Subcutaneous abdominal adipose tissue (tissue), 5 donors: ENCODE data around the gene NPM3.

ENCODE experiments used
- H3K27ac ChIP-seq: one replicate; pipeline ENCODE4 v1.7.0; 2013; ENCODE audit warnings: low read depth, mild to moderate bottlenecking, inconsistent platforms, low read length, moderate library complexity
- H3K27me3 ChIP-seq, 5 donors: one replicate each; pipeline ENCODE4 v1.7.0; 2013; ENCODE audit warnings: low read length in 5 of 5, inconsistent platforms in 1 of 5; ENCODE audit not compliant: control insufficient read depth in 5 of 5, insufficient read depth in 4 of 5
- H3K36me3 ChIP-seq, 5 donors: one replicate each; pipeline ENCODE4 v1.7.0; 2013; ENCODE audit warnings: low read length in 5 of 5; ENCODE audit not compliant: control insufficient read depth in 5 of 5, insufficient read depth in 5 of 5
- H3K4me1 ChIP-seq, 5 donors: one replicate each; pipeline ENCODE4 v1.7.0; 2013; ENCODE audit warnings: low read length in 5 of 5, mild to moderate bottlenecking in 3 of 5, moderate library complexity in 1 of 5; ENCODE audit not compliant: control insufficient read depth in 5 of 5, insufficient read depth in 5 of 5
- H3K4me3 ChIP-seq, 5 donors: one replicate each; pipeline ENCODE4 v1.7.0; 2013; ENCODE audit warnings: low read length in 5 of 5, low read depth in 1 of 5
- H3K9ac ChIP-seq, 5 donors: one replicate each; pipeline ENCODE4 v1.7.0; 2013; ENCODE audit warnings: low read length in 5 of 5, mild to moderate bottlenecking in 4 of 5, moderate library complexity in 3 of 5
- H3K9me3 ChIP-seq, 5 donors: one replicate each; pipeline ENCODE4 v1.7.0; 2013; ENCODE audit warnings: low read length in 5 of 5; ENCODE audit not compliant: control insufficient read depth in 5 of 5
- donor health status: healthy.
- donor health status: healthy.
- donor health status: healthy.
- donor health status: healthy.
- donor health status: healthy.

NPM3 gene

DNA sequence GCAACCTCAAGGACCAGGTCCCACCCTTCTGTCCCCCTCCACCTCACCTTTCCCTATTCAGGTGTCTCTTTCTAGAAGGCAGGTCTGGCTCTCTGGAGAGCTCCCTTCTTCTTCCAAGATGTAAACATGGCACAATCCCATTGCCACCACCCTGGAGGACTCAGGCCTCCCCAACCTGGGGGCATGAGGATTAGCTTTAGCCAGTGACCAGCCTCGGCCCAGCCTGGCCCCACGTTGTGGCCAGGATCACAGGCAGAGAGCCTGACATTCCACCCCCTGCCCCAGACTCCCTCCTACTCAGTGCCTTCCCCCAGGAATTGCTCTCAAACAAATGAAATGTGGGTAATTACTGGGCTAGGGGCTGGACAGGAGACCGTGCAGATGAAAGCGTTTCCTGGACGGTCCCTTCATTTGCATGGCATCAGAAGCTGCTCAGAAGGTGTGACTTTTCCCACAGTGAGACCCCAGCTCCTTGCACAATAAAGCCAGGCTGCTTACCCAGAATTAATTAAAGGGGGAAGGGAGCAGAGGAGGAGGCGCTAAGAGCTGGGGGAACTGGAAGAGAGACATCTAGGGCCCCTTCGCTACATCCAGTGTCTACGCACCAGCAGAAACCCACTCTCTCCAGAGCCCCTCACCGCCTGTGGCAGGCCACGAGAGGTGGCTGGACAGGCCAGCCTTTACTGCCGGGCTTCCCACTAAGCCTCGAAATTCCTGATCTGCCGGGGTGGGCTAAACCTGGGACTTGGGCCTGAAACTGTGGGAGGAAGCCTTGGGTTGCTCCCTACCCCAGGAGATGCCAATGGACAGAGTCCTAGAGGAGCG lies 15.1 kb downstream of the NPM3 start:
- no peak overlapping the region for H3K9ac ChIP-seq
- no peak overlapping the region for H3K4me3 ChIP-seq
- H3K36me3 ChIP-seq, result peaks cover 0 to 16% (median 13%) of the 10 kb centered on the region in 5 donors
- H3K9me3 ChIP-seq, result no peaks in the 10 kb centered on the region
- no peaks in the 10 kb centered on the region for H3K4me1 ChIP-seq
- peaks cover 0 to 44% (median 16%) of the 10 kb centered on the region in 5 donors for H3K27me3 ChIP-seq
- H3K27ac ChIP-seq, result no peak overlapping the region

DNA sequence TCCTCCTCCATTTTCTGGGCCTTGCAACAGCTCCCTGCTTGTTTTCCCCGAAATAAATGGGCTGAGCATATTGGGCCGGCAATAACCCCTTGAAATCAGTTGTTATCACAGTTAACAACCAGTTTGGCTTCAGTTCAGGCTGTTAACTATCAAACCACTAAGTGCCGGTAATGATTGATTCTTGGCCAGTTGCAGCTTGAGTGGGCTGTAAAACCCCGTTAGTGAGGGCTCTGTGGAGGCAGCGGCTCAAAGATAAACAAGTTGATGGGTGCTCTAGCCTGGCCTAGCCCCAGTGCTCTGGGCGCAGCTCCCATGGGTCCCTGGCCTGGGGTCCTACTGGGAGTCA lies 15.7 kb downstream of the NPM3 start:
- H3K36me3 ChIP-seq, result peaks cover 0 to 18% (median 10%) of the 10 kb centered on the region in 5 donors
- H3K4me3 ChIP-seq, result no peak overlapping the region
- peaks cover 0 to 38% (median 10%) of the 10 kb centered on the region in 5 donors for H3K27me3 ChIP-seq
- no peaks in the 10 kb centered on the region for H3K9me3 ChIP-seq
- no peak overlapping the region for H3K27ac ChIP-seq
- H3K4me1 ChIP-seq, result no peaks in the 10 kb centered on the region
- H3K9ac ChIP-seq, result no peak overlapping the region

DNA sequence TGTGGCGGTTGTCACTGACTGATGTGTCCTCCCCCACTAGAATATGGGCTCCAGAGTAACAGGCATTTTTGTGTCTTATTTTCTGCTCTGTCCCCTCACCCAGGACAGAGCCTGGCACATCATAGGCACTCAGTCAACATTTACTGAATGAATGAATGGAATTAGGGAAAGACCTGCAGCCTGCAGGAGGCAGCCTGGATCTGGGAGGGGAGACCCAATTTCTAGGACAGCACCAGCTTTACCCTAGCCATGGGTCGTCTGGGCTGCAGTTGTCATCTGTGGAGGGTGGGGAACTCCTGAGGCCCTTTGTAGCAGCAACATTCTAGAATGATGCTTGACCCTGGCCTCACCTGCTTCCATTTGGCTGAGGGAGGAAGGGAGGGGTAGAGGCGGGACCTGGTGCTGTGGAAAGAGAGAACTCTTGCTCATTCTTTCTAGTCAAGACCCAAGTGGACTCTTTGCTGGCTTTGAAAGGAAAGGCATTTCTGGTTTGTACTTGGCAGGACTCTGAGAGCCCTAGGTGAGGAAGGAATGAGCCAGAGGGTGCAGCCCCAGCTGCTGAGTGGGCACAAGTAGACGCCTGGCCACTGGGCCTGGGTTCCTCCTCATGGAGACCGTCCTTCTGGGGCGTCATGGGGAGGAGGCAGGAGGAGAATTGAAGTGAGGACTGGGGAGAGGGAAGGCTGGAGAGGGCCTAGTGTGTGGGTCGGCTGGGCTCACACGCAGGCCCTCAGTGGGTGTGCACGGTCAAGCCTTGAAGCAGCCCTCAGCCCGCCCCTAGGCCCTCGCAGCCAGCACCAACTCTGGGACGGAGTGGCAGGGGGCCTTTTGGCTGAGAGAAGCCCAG lies 16.3 kb downstream of the NPM3 start:
- no peaks in the 10 kb centered on the region for H3K4me1 ChIP-seq
- no peak overlapping the region for H3K9ac ChIP-seq
- no peak overlapping the region for H3K27ac ChIP-seq
- no peaks in the 10 kb centered on the region for H3K9me3 ChIP-seq
- H3K27me3 ChIP-seq, result peaks cover 0 to 32% (median 5%) of the 10 kb centered on the region in 5 donors
- H3K36me3 ChIP-seq, result peaks cover 0 to 18% (median 10%) of the 10 kb centered on the region in 5 donors
- H3K4me3 ChIP-seq, result no peak overlapping the region

DNA sequence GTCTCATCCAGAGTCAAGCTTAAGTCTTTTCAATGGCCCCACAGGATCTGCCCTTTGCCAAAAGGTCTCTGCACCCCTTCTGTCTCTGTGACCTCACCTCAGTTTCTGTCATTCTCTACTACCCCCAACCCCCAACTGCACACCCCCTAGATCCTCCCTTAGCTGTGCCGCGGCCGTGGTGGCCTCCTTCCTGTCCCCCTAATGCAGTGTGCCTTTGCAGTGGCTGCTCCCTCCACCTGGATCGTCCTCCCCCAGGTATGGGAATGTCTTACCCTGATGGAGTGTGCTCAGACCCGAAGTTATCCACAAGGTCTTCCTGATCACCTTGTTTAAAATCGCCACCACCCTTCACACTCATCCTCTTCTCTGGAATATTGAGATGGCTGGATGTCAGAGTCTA lies 16.9 kb downstream of the NPM3 start:
- Histone ChIP-seq H3K36me3 (peaks cover 0 to 15% (median 8%) of the 10 kb centered on the region in 5 donors), H3K4me1 (no peaks in the 10 kb centered on the region), H3K9me3 (no peaks in the 10 kb centered on the region), H3K27ac (no peak overlapping the region), H3K4me3 (no peak overlapping the region), H3K9ac (no peak overlapping the region), H3K27me3 (peaks cover 0 to 29% (median 2%) of the 10 kb centered on the region in 5 donors)

DNA sequence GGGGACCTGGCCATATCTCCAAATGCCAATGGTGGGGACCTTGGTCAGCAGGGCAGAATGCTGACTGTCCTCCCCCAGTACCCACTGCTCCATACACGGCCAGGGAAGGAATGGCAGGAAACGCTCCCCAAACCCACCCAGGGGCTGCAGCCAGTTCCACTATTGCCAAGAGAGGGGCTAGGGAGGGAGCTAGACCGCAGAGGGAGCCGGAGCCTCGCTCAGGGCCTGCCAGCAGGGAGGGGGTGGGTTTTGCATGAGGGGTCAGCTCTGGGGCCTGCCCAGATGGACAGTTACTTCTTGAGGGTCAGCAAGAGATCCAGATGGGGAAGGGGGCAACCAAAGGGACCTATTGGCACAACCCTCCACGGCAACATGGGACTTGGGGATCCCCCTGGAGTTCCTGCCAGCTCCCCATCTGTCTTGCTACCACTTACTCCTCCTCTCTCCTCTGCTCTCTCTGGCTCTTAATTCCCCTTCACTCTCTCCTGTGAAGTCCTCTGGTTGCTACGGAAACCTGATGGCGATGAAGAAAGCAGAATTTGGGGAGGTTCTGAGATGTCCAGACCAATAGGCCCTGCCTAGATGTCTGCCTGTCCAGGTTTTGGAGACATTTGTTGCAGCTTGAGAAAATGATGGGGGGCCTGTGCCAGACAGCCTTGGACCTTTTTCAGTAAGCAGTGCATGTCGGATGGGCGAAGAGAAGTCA lies 20.0 kb downstream of the NPM3 start:
- H3K27ac ChIP-seq, result no peak overlapping the region
- H3K4me3 ChIP-seq, result no peak overlapping the region
- peaks cover 0 to 9% (median 0%) of the 10 kb centered on the region in 5 donors for H3K36me3 ChIP-seq
- peaks cover 0 to 11% (median 0%) of the 10 kb centered on the region in 5 donors for H3K27me3 ChIP-seq
- H3K9me3 ChIP-seq, result no peaks in the 10 kb centered on the region
- H3K4me1 ChIP-seq, result peaks cover 0 to 8% (median 4%) of the 10 kb centered on the region in 5 donors
- H3K9ac ChIP-seq, result no peak overlapping the region

DNA sequence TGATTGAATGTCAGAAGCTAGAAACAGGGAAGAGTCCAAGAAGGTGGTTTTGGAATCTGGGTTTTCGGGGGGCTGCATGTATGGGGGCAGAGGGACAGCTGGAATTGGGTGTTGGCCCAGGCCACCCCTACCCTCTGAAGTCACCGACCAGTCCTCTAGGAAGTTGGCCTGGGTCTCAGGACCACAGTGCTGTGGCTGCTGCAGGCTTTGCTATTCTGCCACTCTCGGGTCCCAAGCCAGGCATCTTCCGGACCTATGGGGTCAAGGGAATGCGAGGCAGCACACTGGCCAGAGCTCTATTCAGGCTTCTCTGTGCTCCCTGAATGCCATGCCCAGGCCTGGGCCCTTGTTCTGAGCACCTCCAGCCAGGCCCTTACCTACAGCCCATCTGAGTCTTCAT lies 20.5 kb downstream of the NPM3 start:
- no peak overlapping the region for H3K4me3 ChIP-seq
- no peak overlapping the region for H3K9ac ChIP-seq
- H3K4me1 ChIP-seq, result peaks cover 0 to 8% (median 4%) of the 10 kb centered on the region in 5 donors
- H3K27me3 ChIP-seq, result peaks cover 0 to 6% (median 0%) of the 10 kb centered on the region in 5 donors
- no peak overlapping the region for H3K27ac ChIP-seq
- no peaks in the 10 kb centered on the region for H3K9me3 ChIP-seq
- peaks cover 0 to 9% (median 0%) of the 10 kb centered on the region in 5 donors for H3K36me3 ChIP-seq

DNA sequence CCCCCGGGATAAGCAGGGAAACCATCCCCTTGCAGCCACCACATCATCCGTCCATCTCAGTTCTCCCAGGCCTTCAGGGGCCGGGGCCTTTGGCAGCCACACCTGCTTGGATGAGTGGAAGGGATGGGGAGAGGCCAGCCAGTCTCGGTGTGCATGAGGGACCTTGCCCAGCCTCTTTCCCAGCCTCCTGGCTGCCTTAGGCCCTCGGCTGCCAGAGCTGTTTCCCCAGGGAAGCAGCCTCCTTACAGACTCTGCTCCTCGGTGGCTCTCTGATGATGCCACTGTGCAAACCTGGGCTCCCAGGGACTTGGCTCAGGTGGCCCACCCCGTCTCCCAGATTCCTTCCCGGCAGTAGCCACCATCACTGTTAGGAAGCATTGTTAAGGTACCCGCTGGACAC lies 22.0 kb downstream of the NPM3 start:
- H3K9me3 ChIP-seq, result no peaks in the 10 kb centered on the region
- peaks cover 0 to 8% (median 4%) of the 10 kb centered on the region in 5 donors for H3K4me1 ChIP-seq
- peaks cover 0 to 4% (median 0%) of the 10 kb centered on the region in 5 donors for H3K27me3 ChIP-seq
- no peak overlapping the region for H3K9ac ChIP-seq
- H3K36me3 ChIP-seq, result peaks cover 0 to 9% (median 0%) of the 10 kb centered on the region in 5 donors
- no peak overlapping the region for H3K27ac ChIP-seq
- H3K4me3 ChIP-seq, result no peak overlapping the region

DNA sequence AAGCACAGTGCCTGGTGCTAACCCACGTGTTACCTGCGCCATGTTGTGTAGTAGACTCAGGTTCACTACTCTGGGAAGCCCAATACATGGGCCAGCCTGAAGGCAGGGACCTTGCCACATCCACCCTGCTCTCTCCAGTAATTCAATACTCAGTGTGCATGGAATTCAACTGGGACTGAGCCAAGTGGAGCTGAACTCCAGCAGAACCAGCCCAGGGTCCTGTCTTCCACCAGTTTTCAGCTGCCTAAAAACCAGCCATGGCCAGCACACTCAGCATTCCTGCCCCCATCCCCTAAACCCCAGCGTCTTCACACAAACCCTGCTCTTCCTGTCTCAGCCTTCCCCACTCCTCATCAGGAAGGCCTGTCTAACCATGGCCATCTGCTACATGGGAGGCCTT lies 22.7 kb downstream of the NPM3 start:
- H3K9ac ChIP-seq, result no peak overlapping the region
- no peak overlapping the region for H3K4me3 ChIP-seq
- H3K4me1 ChIP-seq, result peaks cover 0 to 8% (median 4%) of the 10 kb centered on the region in 5 donors
- H3K27me3 ChIP-seq, result peaks cover 0 to 4% (median 0%) of the 10 kb centered on the region in 5 donors
- H3K9me3 ChIP-seq, result no peaks in the 10 kb centered on the region
- H3K36me3 ChIP-seq, result peaks cover 0 to 9% (median 0%) of the 10 kb centered on the region in 5 donors
- H3K27ac ChIP-seq, result no peak overlapping the region

DNA sequence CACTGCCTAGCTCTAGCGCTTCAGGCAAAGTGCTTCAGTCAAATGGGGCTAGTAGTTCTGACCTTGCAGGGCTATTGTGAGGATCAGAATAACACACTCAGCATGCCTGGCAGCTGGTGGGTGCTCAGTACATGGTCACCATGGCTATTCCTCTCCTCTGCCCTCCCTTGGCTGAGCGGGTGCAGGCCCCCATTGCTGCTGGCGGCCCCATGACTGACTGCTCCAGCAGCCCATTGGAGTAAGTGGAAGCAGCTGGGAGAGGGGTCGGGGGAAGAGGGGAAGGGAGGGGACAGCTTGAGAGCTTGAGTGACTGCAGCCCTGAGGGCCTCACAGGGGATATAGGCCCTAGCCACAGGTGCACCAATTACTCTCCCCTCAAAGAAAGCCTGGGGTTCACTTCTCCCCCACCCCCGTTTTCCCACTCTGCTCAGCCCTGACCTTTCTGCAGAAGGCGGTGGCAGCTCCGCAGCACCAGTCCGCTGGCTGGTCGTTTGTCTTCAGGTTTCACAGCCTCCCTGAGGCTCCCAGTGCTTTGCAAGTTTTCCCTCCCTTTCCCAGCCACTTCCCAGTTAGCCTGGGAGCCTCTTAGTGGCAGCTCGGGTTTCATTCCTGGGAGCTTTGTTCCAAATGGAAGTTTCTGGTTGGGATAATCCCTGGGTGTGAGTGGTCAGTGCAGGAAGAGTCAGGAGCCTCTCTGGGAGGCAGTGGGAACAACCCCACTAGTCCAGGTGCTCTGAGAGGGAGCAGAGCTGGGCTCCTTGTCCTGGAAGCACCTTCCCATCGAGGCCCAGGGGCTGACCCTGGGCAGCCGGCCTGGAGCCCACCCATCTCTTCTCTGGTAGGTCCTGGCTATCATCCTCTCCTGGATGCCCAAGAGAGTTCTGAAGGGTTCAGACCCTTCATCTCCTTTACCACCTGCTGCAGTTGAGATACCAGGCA lies 23.7 kb downstream of the NPM3 start:
- Histone ChIP-seq H3K9ac (no peak overlapping the region), H3K27me3 (no peaks in the 10 kb centered on the region), H3K4me3 (no peak overlapping the region), H3K27ac (no peak overlapping the region), H3K4me1 (peaks cover 0 to 8% (median 4%) of the 10 kb centered on the region in 5 donors), H3K9me3 (no peaks in the 10 kb centered on the region), H3K36me3 (peaks cover 0 to 6% (median 0%) of the 10 kb centered on the region in 5 donors)
